Neural cell (in vitro differentiated cells): ENCODE measurements around the gene PLEKHM3. TPM values are rescaled to one million over a fixed set of nuclear protein-coding genes. Genes with fewer than 3 reads are reported as not detected.

Source experiments
- H2AFZ ChIP-seq: fragments of 200-600, 300-800 bp; sonication (generic), shearing (Covaris generic); 2 replicates; pipeline ENCODE4 v1.6.0; 2014; ENCODE audit warnings: low read depth, mild to moderate bottlenecking, antibody characterized with exemption, low read length, moderate library complexity
- H3F3A ChIP-seq: fragments of 200-600 bp; shearing (Covaris generic); 2 replicates; pipeline ENCODE4 v1.6.1; 2016; ENCODE audit warnings: mild to moderate bottlenecking, moderate library complexity, mixed read lengths, antibody characterized with exemption, low read length; ENCODE audit not compliant: insufficient read depth, poor library complexity, severe bottlenecking
- H3K27ac ChIP-seq: fragments of 200-600, 300-800 bp; sonication (generic), shearing (Covaris generic); 2 replicates; pipeline ENCODE4 v1.5.1; 2014; ENCODE audit warnings: mild to moderate bottlenecking, low read length, moderate library complexity
- H3K27me3 ChIP-seq: fragments of 300-800, 200-600 bp; sonication (generic), shearing (Covaris generic); 2 replicates; pipeline ENCODE4 v1.6.0; 2014; ENCODE audit warnings: mild to moderate bottlenecking, low read depth, low read length, moderate library complexity; ENCODE audit not compliant: insufficient read depth
- H3K36me3 ChIP-seq: fragments of 300-800, 200-600 bp; sonication (generic), shearing (Covaris generic); 2 replicates; pipeline ENCODE4 v1.5.1; 2014; ENCODE audit warnings: mild to moderate bottlenecking, antibody characterized with exemption, low read length, moderate library complexity; ENCODE audit not compliant: insufficient read depth
- H3K4me2 ChIP-seq: fragments of 300-800, 200-600 bp; sonication (generic), shearing (Covaris generic); 2 replicates; pipeline ENCODE4 v1.6.0; 2014; ENCODE audit warnings: mild to moderate bottlenecking, low read length
- H3K4me3 ChIP-seq: fragments of 300-800, 200-600 bp; sonication (generic), shearing (Covaris generic); 2 replicates; pipeline ENCODE4 v1.5.1; 2014; ENCODE audit warnings: mild to moderate bottlenecking, low read length, moderate library complexity
- H3K79me2 ChIP-seq: fragments of 200-600 bp; shearing (Covaris generic); replicated peaks from 2 replicates; pipeline ENCODE4 v1.6.0; 2014; ENCODE audit warnings: mild to moderate bottlenecking, low read length, moderate library complexity; ENCODE audit not compliant: insufficient read depth
- H3K9ac ChIP-seq: fragments of 300-800, 200-600 bp; sonication (generic), shearing (Covaris generic); 2 replicates; pipeline ENCODE4 v1.6.1; 2016; ENCODE audit warnings: mild to moderate bottlenecking, low read length, mixed read lengths
- H3K9me2 ChIP-seq: fragments of 200-600 bp; shearing (Covaris generic); 2 replicates; pipeline ENCODE4 v1.6.1; 2016; ENCODE audit warnings: mild to moderate bottlenecking, low read length, mixed read lengths; ENCODE audit not compliant: insufficient read depth
- H3K9me3 ChIP-seq: fragments of 200-600, 300-800 bp; sonication (generic), shearing (Covaris generic); 2 replicates; pipeline ENCODE4 v1.6.1; 2016; ENCODE audit warnings: mild to moderate bottlenecking, mixed run types, low read length, moderate library complexity, mixed read lengths
- H4K20me1 ChIP-seq: fragments of 200-600 bp; shearing (Covaris generic); 2 replicates; pipeline ENCODE4 v1.6.1; 2016; ENCODE audit warnings: mild to moderate bottlenecking, mixed run types; ENCODE audit not compliant: insufficient read depth
- EP300 ChIP-seq: fragments of 450-650 bp; conservative IDR thresholded peaks from 2 replicates; pipeline ENCODE4 v1.6.1; 2014; ENCODE audit warnings: antibody characterized with exemption, mild to moderate bottlenecking, moderate library complexity; ENCODE audit not compliant: poor library complexity, severe bottlenecking
- EZH2 ChIP-seq: fragments of 200-600, 300-800 bp; shearing (Covaris generic), sonication (generic); IDR thresholded peaks from 2 replicates; pipeline ENCODE4 v1.6.1; 2014; ENCODE audit warnings: antibody characterized with exemption, low read length, borderline replicate concordance, mild to moderate bottlenecking; ENCODE audit not compliant: insufficient read depth, poor library complexity, severe bottlenecking
- MXI1 ChIP-seq: fragments of 450-650 bp; conservative IDR thresholded peaks from 2 replicates; pipeline ENCODE4 v1.6.1; 2014; ENCODE audit warnings: antibody characterized with exemption, mild to moderate bottlenecking; ENCODE audit not compliant: poor library complexity, severe bottlenecking
- POLR2AphosphoS5 ChIP-seq: IDR thresholded peaks from 2 replicates; pipeline ENCODE4 v1.6.1; 2012
- RAD21 ChIP-seq: fragments of 450-650 bp; conservative IDR thresholded peaks from 2 replicates; pipeline ENCODE4 v1.6.1; 2014; ENCODE audit warnings: antibody characterized with exemption, mild to moderate bottlenecking, moderate library complexity
- REST ChIP-seq: IDR thresholded peaks from 2 replicates; pipeline ENCODE4 v1.6.1; 2012; ENCODE audit warnings: borderline replicate concordance
- SMC3 ChIP-seq: fragments of 450-650 bp; conservative IDR thresholded peaks from 2 replicates; pipeline ENCODE4 v1.6.1; 2014; ENCODE audit warnings: antibody characterized with exemption, mild to moderate bottlenecking, moderate library complexity; ENCODE audit not compliant: poor library complexity
- TAF1 ChIP-seq: IDR thresholded peaks from 2 replicates; pipeline ENCODE4 v1.6.1; 2012; ENCODE audit warnings: low read depth
- polyA plus RNA-seq: library from polyadenylated mRNA; depleted of rRNA; stranded (reverse); fragments of >200 nt; gene quantifications from 2 replicates; pipeline ENCODE4 v1.2.3, GENCODE V29; 2014
- TF ChIP-seq, protein P1 (sequence below): fragments of 450-650 bp; IDR thresholded peaks from 2 replicates; pipeline ENCODE4 v1.5.1; 2014; ENCODE audit warnings: antibody characterized with exemption, mild to moderate bottlenecking, moderate library complexity; ENCODE audit not compliant: poor library complexity, severe bottlenecking

PLEKHM3 gene
- polyA plus RNA-seq, 1 donor from 2014 or later, result 13.4 TPM

DNA sequence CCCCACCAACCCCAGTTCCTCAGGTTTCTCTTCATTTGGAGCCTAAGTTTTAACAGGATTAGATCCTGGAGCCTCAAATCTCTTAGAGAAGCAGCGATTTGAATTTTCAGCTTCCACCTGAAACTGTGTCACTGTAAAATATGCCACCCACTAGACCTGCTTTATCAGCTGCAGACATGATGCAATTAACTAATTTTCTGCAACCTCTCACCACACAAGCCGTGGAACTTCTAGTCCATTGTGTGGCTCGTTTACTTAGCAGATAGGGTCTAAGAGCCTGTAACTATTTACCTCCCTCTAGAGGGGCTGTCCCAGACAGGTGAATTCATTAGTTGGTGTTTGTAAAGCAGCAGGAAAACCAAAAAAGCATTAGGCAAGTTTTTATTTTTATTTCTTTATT lies 224.1 kb downstream of the PLEKHM3 start:
- no peak overlapping the region for H3K4me2 ChIP-seq
- H3K9me3 ChIP-seq, result no peaks in the 10 kb centered on the region
- no peak overlapping the region for H3K4me3 ChIP-seq
- H4K20me1 ChIP-seq, result no peaks in the 10 kb centered on the region
- H3K36me3 ChIP-seq, result no peaks in the 10 kb centered on the region
- H3K27me3 ChIP-seq, result no peaks in the 10 kb centered on the region
- no peaks in the 10 kb centered on the region for H3F3A ChIP-seq
- no peak overlapping the region for H3K9ac ChIP-seq
- no peak overlapping the region for H2AFZ ChIP-seq
- H3K9me2 ChIP-seq, result no peaks in the 10 kb centered on the region
- H3K27ac ChIP-seq, result no peak overlapping the region
- no peak for TF ChIP-seq REST
- TF ChIP-seq RAD21, result no peak
- TF ChIP-seq MXI1, result no peak
- no peak for TF ChIP-seq SMC3
- no peak for TF ChIP-seq EP300
- no peak for TF ChIP-seq EZH2
- TF ChIP-seq, protein P1, sequence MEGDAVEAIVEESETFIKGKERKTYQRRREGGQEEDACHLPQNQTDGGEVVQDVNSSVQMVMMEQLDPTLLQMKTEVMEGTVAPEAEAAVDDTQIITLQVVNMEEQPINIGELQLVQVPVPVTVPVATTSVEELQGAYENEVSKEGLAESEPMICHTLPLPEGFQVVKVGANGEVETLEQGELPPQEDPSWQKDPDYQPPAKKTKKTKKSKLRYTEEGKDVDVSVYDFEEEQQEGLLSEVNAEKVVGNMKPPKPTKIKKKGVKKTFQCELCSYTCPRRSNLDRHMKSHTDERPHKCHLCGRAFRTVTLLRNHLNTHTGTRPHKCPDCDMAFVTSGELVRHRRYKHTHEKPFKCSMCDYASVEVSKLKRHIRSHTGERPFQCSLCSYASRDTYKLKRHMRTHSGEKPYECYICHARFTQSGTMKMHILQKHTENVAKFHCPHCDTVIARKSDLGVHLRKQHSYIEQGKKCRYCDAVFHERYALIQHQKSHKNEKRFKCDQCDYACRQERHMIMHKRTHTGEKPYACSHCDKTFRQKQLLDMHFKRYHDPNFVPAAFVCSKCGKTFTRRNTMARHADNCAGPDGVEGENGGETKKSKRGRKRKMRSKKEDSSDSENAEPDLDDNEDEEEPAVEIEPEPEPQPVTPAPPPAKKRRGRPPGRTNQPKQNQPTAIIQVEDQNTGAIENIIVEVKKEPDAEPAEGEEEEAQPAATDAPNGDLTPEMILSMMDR, result no peak
- no peak for TF ChIP-seq POLR2AphosphoS5
- TF ChIP-seq TAF1, result no peak
- no peaks in the 10 kb centered on the region for H3K79me2 ChIP-seq

DNA sequence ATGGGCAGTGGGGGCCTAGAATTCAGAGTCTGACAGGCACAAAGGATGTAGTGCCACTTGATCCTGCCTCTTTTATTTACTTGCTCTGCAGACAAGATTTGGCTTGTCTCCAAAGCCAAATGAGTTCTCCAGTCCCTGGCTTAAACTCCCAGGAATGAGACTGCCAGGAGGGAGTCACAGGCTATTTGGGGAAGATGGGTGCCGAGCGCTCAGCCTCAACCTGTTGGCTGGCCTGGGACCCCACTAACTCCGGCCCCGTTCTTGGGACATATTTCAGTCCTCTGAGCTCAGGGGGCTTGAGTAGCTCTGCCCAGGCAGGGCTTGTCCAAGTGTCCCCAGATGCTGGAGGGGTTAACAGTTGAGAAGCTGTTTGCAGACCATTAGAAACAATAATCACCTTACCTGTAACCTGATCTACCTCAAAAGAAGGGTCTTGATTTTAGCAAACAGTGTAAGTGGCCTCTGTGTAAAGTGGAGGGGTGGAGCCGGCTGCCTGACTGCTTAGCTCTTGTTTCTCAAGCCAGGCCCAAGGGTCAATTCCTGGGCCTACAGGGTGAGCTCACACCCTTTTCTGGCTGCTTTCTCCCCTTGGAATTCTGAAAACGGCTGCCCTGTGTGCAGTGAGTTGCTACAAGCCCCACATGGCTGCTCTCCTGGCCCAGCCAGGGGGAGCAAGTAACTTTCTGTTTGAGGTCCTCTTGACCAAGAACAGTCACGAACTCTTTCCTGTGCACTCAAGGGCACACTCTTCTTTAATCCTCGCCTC lies 228.6 kb downstream of the PLEKHM3 start:
- Histone ChIP-seq H3F3A (no peaks in the 10 kb centered on the region), H3K9me3 (no peaks in the 10 kb centered on the region), H3K9me2 (no peaks in the 10 kb centered on the region), H3K79me2 (no peaks in the 10 kb centered on the region), H3K9ac (no peak overlapping the region), H3K36me3 (no peaks in the 10 kb centered on the region), H3K4me2 (no peak overlapping the region), H3K27me3 (no peaks in the 10 kb centered on the region), H3K27ac (no peak overlapping the region), H3K4me3 (no peak overlapping the region), H4K20me1 (no peaks in the 10 kb centered on the region), H2AFZ (no peak overlapping the region)
- TF ChIP-seq, protein P1, result no peak
- TF ChIP-seq RAD21, result no peak
- TF ChIP-seq EZH2, result no peak
- no peak for TF ChIP-seq TAF1
- no peak for TF ChIP-seq SMC3
- TF ChIP-seq POLR2AphosphoS5, result no peak
- no peak for TF ChIP-seq EP300
- no peak for TF ChIP-seq REST
- no peak for TF ChIP-seq MXI1
